Measurements from ENCODE around the gene LY6G6F. TPM values are rescaled to one million over a fixed set of nuclear protein-coding genes. Genes with fewer than 3 reads are reported as not detected.
A peak's percentile ranks its signal among the peaks of the same experiment; 100 is the strongest.

The LY6G6F gene
- total RNA-seq, 1 donor from 2014 or later: not detected

- H3K4me1 Mint-ChIP-seq (ENCODE audit: low read depth, unreplicated experiment): peaks cover 17% of the 10 kb centered on the region
- H3K9me3 Mint-ChIP-seq (ENCODE audit: unreplicated experiment): peaks cover 9% of the 10 kb centered on the region
- H3K27ac Mint-ChIP-seq (ENCODE audit: unreplicated experiment): peak overlapping the region; percentile 25
- H3K36me3 Mint-ChIP-seq (ENCODE audit: unreplicated experiment): no peaks in the 10 kb centered on the region
- no peak for TF ChIP-seq CTCF (IDR thresholded peaks at IDR 0.05; ENCODE audit: partially characterized antibody, unreplicated experiment)
- DNase-seq: no peak
- H3K4me3 Mint-ChIP-seq (ENCODE audit: unreplicated experiment): peak overlapping the region; percentile 11
- H3K27me3 Mint-ChIP-seq (ENCODE audit: unreplicated experiment): peaks cover 10% of the 10 kb centered on the region
These were observed 4.0 kb downstream of the LY6G6F start for GRCh38 chr6:31710523-31711219.

GRCh38 chr6:31711233-31711632 lies 4.6 kb downstream of the LY6G6F start:
- DNase-seq: no peak

GRCh38 chr6:31712296-31712695 lies 5.6 kb downstream of the LY6G6F start:
- Mint-ChIP-seq H3K4me1 (ENCODE audit: low read depth, unreplicated experiment) (peaks cover 17% of the 10 kb centered on the region), H3K27ac (ENCODE audit: unreplicated experiment) (no peak overlapping the region), H3K9me3 (ENCODE audit: unreplicated experiment) (peaks cover 9% of the 10 kb centered on the region), H3K27me3 (ENCODE audit: unreplicated experiment) (peaks cover 10% of the 10 kb centered on the region), H3K4me3 (ENCODE audit: unreplicated experiment) (no peak overlapping the region), H3K36me3 (ENCODE audit: unreplicated experiment) (no peaks in the 10 kb centered on the region)
- no peak for TF ChIP-seq CTCF (IDR thresholded peaks at IDR 0.05; ENCODE audit: partially characterized antibody, unreplicated experiment)
- DNase-seq: no peak

More at GRCh38 chr6:31711233-31711632, 4.6 kb downstream of the LY6G6F start:
- H3K9me3 Mint-ChIP-seq (ENCODE audit: unreplicated experiment): peaks cover 9% of the 10 kb centered on the region
- no peak overlapping the region for H3K4me3 Mint-ChIP-seq (ENCODE audit: unreplicated experiment)
- H3K36me3 Mint-ChIP-seq (ENCODE audit: unreplicated experiment): no peaks in the 10 kb centered on the region
- peaks cover 10% of the 10 kb centered on the region for H3K27me3 Mint-ChIP-seq (ENCODE audit: unreplicated experiment)
- H3K4me1 Mint-ChIP-seq (ENCODE audit: low read depth, unreplicated experiment): peaks cover 17% of the 10 kb centered on the region
- no peak for TF ChIP-seq CTCF (IDR thresholded peaks at IDR 0.05; ENCODE audit: partially characterized antibody, unreplicated experiment)
- no peak overlapping the region for H3K27ac Mint-ChIP-seq (ENCODE audit: unreplicated experiment)

- TF ChIP-seq CTCF (IDR thresholded peaks at IDR 0.05; ENCODE audit: partially characterized antibody, unreplicated experiment): no peak
- DNase-seq: no peak
- Mint-ChIP-seq H3K36me3 (ENCODE audit: unreplicated experiment) (no peaks in the 10 kb centered on the region), H3K27ac (ENCODE audit: unreplicated experiment) (peak overlapping the region; percentile 65), H3K9me3 (ENCODE audit: unreplicated experiment) (peaks cover 9% of the 10 kb centered on the region), H3K4me3 (ENCODE audit: unreplicated experiment) (peak overlapping the region; percentile 60), H3K27me3 (ENCODE audit: unreplicated experiment) (peaks cover 10% of the 10 kb centered on the region), H3K4me1 (ENCODE audit: low read depth, unreplicated experiment) (peaks cover 17% of the 10 kb centered on the region)
These were observed 6.8 kb downstream of the LY6G6F start for GRCh38 chr6:31713465-31713864.

- Mint-ChIP-seq H3K9me3 (ENCODE audit: unreplicated experiment) (peaks cover 9% of the 10 kb centered on the region), H3K4me1 (ENCODE audit: low read depth, unreplicated experiment) (peaks cover 17% of the 10 kb centered on the region), H3K4me3 (ENCODE audit: unreplicated experiment) (peak overlapping the region; percentile 75), H3K36me3 (ENCODE audit: unreplicated experiment) (no peaks in the 10 kb centered on the region), H3K27me3 (ENCODE audit: unreplicated experiment) (peaks cover 10% of the 10 kb centered on the region), H3K27ac (ENCODE audit: unreplicated experiment) (peak overlapping the region; percentile 62)
- TF ChIP-seq CTCF (IDR thresholded peaks at IDR 0.05; ENCODE audit: partially characterized antibody, unreplicated experiment): no peak
- no peak for DNase-seq
These were observed 7.5 kb downstream of the LY6G6F start for GRCh38 chr6:31713991-31714684.

Data from glutamatergic neuron (in vitro differentiated cells).